HAP-1 (cell line): ENCODE results near the gene DCXR.
"Not testable (repeated sequence)": the region's sequence is repeated elsewhere in the genome, so short reads cannot be mapped to it uniquely, and the experiment has no call there.

ENCODE experiments used
- DNase-seq, 2 experiments: peaks; one replicate each; pipeline ENCODE4 v3.0.0-alpha.2; 2016 to 2020; ENCODE audit warnings: low spot score in 2 of 2
- H3K27me3 ChIP-seq: fragments of 250-450 bp; sonication (Bioruptor Pico); 2 replicates; pipeline ENCODE4 v1.5.1; 2020; ENCODE audit warnings: low read depth, mild to moderate bottlenecking, moderate library complexity
- H3K36me3 ChIP-seq: fragments of 250-450 bp; sonication (Bioruptor Pico); replicated peaks from 2 replicates; pipeline ENCODE4 v1.5.1; 2020; ENCODE audit warnings: mild to moderate bottlenecking
- H3K4me1 ChIP-seq: fragments of 250-450 bp; sonication (Bioruptor Pico); 2 replicates; pipeline ENCODE4 v1.5.1; 2020; ENCODE audit warnings: mild to moderate bottlenecking
- H3K4me3 ChIP-seq: fragments of 250-450 bp; sonication (Bioruptor Pico); 2 replicates; pipeline ENCODE4 v1.5.1; 2020; ENCODE audit warnings: mild to moderate bottlenecking, moderate library complexity
- H3K9me3 ChIP-seq: fragments of 250-450 bp; sonication (Bioruptor Pico); 2 replicates; pipeline ENCODE4 v1.5.1; 2020; ENCODE audit warnings: mild to moderate bottlenecking, moderate library complexity
- in situ Hi-C: fragments of 300-500 bp; cut with MboI; formaldehyde crosslinking; loops from 3 replicates; pipeline ENCODE4 v1.14.3; 2020; ENCODE audit warnings: low sequenced_read_pairs, inconsistent platforms, mixed read lengths

DCXR gene

GRCh38 chr17:82047914-82048570 lies 10.5 kb upstream of the DCXR start:
- in situ Hi-C loops: no loop called here
- Histone ChIP-seq H3K4me3 (no peak overlapping the region), H3K4me1 (peaks cover 3% of the 10 kb centered on the region; the same call in 1 of the 2 replicates), H3K9me3 (no peaks in the 10 kb centered on the region), H3K27me3 (no peaks in the 10 kb centered on the region), H3K36me3 (peaks cover 7% of the 10 kb centered on the region)
- DNase-seq: no peak

GRCh38 chr17:82047379-82047778 lies 9.9 kb upstream of the DCXR start:
- in situ Hi-C loops: no loop called here
- H3K4me3 ChIP-seq: no peak overlapping the region
- H3K27me3 ChIP-seq: no peaks in the 10 kb centered on the region
- peaks cover 3% of the 10 kb centered on the region; the same call in 1 of the 2 replicates for H3K4me1 ChIP-seq
- peaks cover 7% of the 10 kb centered on the region for H3K36me3 ChIP-seq
- no peaks in the 10 kb centered on the region for H3K9me3 ChIP-seq
- DNase-seq: no peak

GRCh38 chr17:82046903-82047302 lies 9.4 kb upstream of the DCXR start:
- Histone ChIP-seq H3K4me3 (no peak overlapping the region), H3K27me3 (no peaks in the 10 kb centered on the region), H3K36me3 (peaks cover 7% of the 10 kb centered on the region), H3K4me1 (peaks cover 3% of the 10 kb centered on the region; the same call in 1 of the 2 replicates), H3K9me3 (no peaks in the 10 kb centered on the region)
- in situ Hi-C loops: no loop called here
- no peak for DNase-seq

- Histone ChIP-seq H3K36me3 (peaks cover 7% of the 10 kb centered on the region), H3K27me3 (no peaks in the 10 kb centered on the region), H3K4me3 (no peak overlapping the region), H3K9me3 (no peaks in the 10 kb centered on the region; the same call in 1 of the 2 replicates), H3K4me1 (peaks cover 7% of the 10 kb centered on the region; the same call in 1 of the 2 replicates)
- no peak for DNase-seq
- in situ Hi-C loops: no loop called here
These were observed 8.5 kb upstream of the DCXR start for GRCh38 chr17:82045936-82046484.

- H3K27me3 ChIP-seq: no peaks in the 10 kb centered on the region
- DNase-seq: no peak
- H3K9me3 ChIP-seq: no peaks in the 10 kb centered on the region; the same call in 1 of the 2 replicates
- no peak overlapping the region for H3K4me3 ChIP-seq
- H3K36me3 ChIP-seq: no peaks in the 10 kb centered on the region; the same call in none of the 2 replicates
- in situ Hi-C loops: no loop called here
- H3K4me1 ChIP-seq: peaks cover 4% of the 10 kb centered on the region; the same call in 1 of the 2 replicates
These were observed 6.0 kb upstream of the DCXR start for GRCh38 chr17:82043507-82043906.

- DNase-seq: no peak
- Histone ChIP-seq H3K9me3 (no peaks in the 10 kb centered on the region; the same call in 1 of the 2 replicates), H3K27me3 (no peaks in the 10 kb centered on the region), H3K36me3 (no peaks in the 10 kb centered on the region), H3K4me3 (no peak overlapping the region), H3K4me1 (peaks cover 8% of the 10 kb centered on the region)
- in situ Hi-C loops: no loop called here
These were observed 5.2 kb upstream of the DCXR start for GRCh38 chr17:82042649-82043048.

- Histone ChIP-seq H3K27me3 (no peaks in the 10 kb centered on the region), H3K4me3 (no peak overlapping the region), H3K4me1 (peaks cover 8% of the 10 kb centered on the region), H3K36me3 (peaks cover 8% of the 10 kb centered on the region), H3K9me3 (no peaks in the 10 kb centered on the region; the same call in 1 of the 2 replicates)
- in situ Hi-C loops: no loop called here
- peak; percentile 56 to 67 for DNase-seq
These were observed 3.8 kb upstream of the DCXR start for GRCh38 chr17:82041144-82041814.

GRCh38 chr17:82039695-82040299 lies 2.3 kb upstream of the DCXR start:
- no peaks in the 10 kb centered on the region; the same call in 1 of the 2 replicates for H3K9me3 ChIP-seq
- peaks cover 8% of the 10 kb centered on the region for H3K4me1 ChIP-seq
- peaks cover 20% of the 10 kb centered on the region for H3K36me3 ChIP-seq
- no peak for DNase-seq
- no peak overlapping the region for H3K4me3 ChIP-seq
- in situ Hi-C loops: no loop called here
- H3K27me3 ChIP-seq: no peaks in the 10 kb centered on the region

- in situ Hi-C loops, DNase-seq, H3K4me1 ChIP-seq, H3K4me3 ChIP-seq, H3K27me3 ChIP-seq, H3K9me3 ChIP-seq: not testable (repeated sequence)
- peaks cover 20% of the 10 kb centered on the region for H3K36me3 ChIP-seq
These were observed 1.4 kb upstream of the DCXR start for GRCh38 chr17:82038796-82039409.

- Histone ChIP-seq H3K4me1 (peaks cover 9% of the 10 kb centered on the region), H3K36me3 (peaks cover 26% of the 10 kb centered on the region), H3K4me3 (peak overlapping the region; percentile 84), H3K27me3 (no peaks in the 10 kb centered on the region), H3K9me3 (no peaks in the 10 kb centered on the region; the same call in 1 of the 2 replicates)
- DNase-seq: no peak
- in situ Hi-C loops: no loop called here
These were observed 345 bp upstream of the DCXR start for GRCh38 chr17:82037889-82038195.

GRCh38 chr17:82036634-82037091 lies 834 bp downstream of the DCXR start:
- H3K36me3 ChIP-seq: peaks cover 29% of the 10 kb centered on the region
- no peak for DNase-seq
- H3K4me1 ChIP-seq: peaks cover 12% of the 10 kb centered on the region
- peak overlapping the region; percentile 84 for H3K4me3 ChIP-seq
- in situ Hi-C loops: no loop called here
- no peaks in the 10 kb centered on the region for H3K27me3 ChIP-seq
- H3K9me3 ChIP-seq: no peaks in the 10 kb centered on the region; the same call in 1 of the 2 replicates

- Histone ChIP-seq H3K4me1 (peaks cover 7% of the 10 kb centered on the region), H3K36me3 (peaks cover 29% of the 10 kb centered on the region), H3K9me3 (no peaks in the 10 kb centered on the region), H3K4me3 (peak overlapping the region; percentile 84), H3K27me3 (no peaks in the 10 kb centered on the region)
- in situ Hi-C loops: no loop called here
- no peak for DNase-seq
These were observed 1.4 kb downstream of the DCXR start for GRCh38 chr17:82035956-82036633.

GRCh38 chr17:82035488-82035887 lies 2.0 kb downstream of the DCXR start:
- DNase-seq: no peak
- Histone ChIP-seq H3K27me3 (no peaks in the 10 kb centered on the region), H3K9me3 (no peaks in the 10 kb centered on the region), H3K36me3 (peaks cover 29% of the 10 kb centered on the region), H3K4me3 (no peak overlapping the region), H3K4me1 (peaks cover 10% of the 10 kb centered on the region)
- in situ Hi-C loops: no loop called here
